HAP-1 (cell line): ENCODE results near the gene PLCD1.
"Not testable (repeated sequence)": the region's sequence is repeated elsewhere in the genome, so short reads cannot be mapped to it uniquely, and the experiment has no call there.

ENCODE experiments used
- DNase-seq, 2 experiments: peaks; one replicate each; pipeline ENCODE4 v3.0.0-alpha.2; 2016 to 2020; ENCODE audit warnings: low spot score in 2 of 2
- H3K27me3 ChIP-seq: fragments of 250-450 bp; sonication (Bioruptor Pico); 2 replicates; pipeline ENCODE4 v1.5.1; 2020; ENCODE audit warnings: low read depth, mild to moderate bottlenecking, moderate library complexity
- H3K36me3 ChIP-seq: fragments of 250-450 bp; sonication (Bioruptor Pico); replicated peaks from 2 replicates; pipeline ENCODE4 v1.5.1; 2020; ENCODE audit warnings: mild to moderate bottlenecking
- H3K4me1 ChIP-seq: fragments of 250-450 bp; sonication (Bioruptor Pico); 2 replicates; pipeline ENCODE4 v1.5.1; 2020; ENCODE audit warnings: mild to moderate bottlenecking
- H3K4me3 ChIP-seq: fragments of 250-450 bp; sonication (Bioruptor Pico); 2 replicates; pipeline ENCODE4 v1.5.1; 2020; ENCODE audit warnings: mild to moderate bottlenecking, moderate library complexity
- H3K9me3 ChIP-seq: fragments of 250-450 bp; sonication (Bioruptor Pico); 2 replicates; pipeline ENCODE4 v1.5.1; 2020; ENCODE audit warnings: mild to moderate bottlenecking, moderate library complexity
- in situ Hi-C: fragments of 300-500 bp; cut with MboI; formaldehyde crosslinking; loops from 3 replicates; pipeline ENCODE4 v1.14.3; 2020; ENCODE audit warnings: low sequenced_read_pairs, inconsistent platforms, mixed read lengths

Gene PLCD1

DNA sequence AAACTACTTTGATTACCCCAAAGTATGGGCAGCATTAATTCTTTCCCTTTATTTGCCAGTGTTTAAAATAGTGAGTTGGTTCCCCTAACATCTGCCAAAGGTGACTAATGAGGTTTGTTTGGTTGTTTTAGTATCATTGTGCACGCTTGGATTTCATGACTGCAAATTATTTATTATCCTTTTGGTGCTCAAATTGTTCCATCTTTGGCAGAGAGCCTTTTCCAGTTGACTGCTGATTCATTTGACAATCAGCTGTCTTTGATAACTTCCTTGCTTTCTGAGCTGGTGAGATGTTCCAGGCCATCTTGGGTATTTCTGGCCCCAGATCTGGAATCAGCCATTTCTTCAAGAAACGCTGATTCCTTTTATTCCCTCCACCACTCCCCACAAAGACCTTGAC is 18.5 kb upstream of the PLCD1 start:
- Histone ChIP-seq H3K4me3 (no peak overlapping the region), H3K4me1 (no peaks in the 10 kb centered on the region), H3K9me3 (peaks cover 2% of the 10 kb centered on the region; the same call in 1 of the 2 replicates), H3K27me3 (0 out of 2 replicates have a peak, but pooled peaks cover 6% of the 10 kb centered on the region), H3K36me3 (no peaks in the 10 kb centered on the region)
- in situ Hi-C loops = no loop called here
- no peak for DNase-seq

GRCh38 chr3:38046821-38047220 is 17.4 kb upstream of the PLCD1 start:
- H3K27me3 ChIP-seq = 0 out of 2 replicates have a peak, but pooled peaks cover 6% of the 10 kb centered on the region
- no peak overlapping the region for H3K4me3 ChIP-seq
- DNase-seq = no peak
- in situ Hi-C loops = no loop called here
- H3K36me3 ChIP-seq = no peaks in the 10 kb centered on the region
- no peaks in the 10 kb centered on the region; the same call in 1 of the 2 replicates for H3K9me3 ChIP-seq
- H3K4me1 ChIP-seq = no peaks in the 10 kb centered on the region

- no peaks in the 10 kb centered on the region; the same call in 1 of the 2 replicates for H3K9me3 ChIP-seq
- 0 out of 2 replicates have a peak, but pooled peaks cover 6% of the 10 kb centered on the region for H3K27me3 ChIP-seq
- in situ Hi-C loops = no loop called here
- H3K4me1 ChIP-seq = no peaks in the 10 kb centered on the region
- no peak for DNase-seq
- no peak overlapping the region for H3K4me3 ChIP-seq
- no peaks in the 10 kb centered on the region for H3K36me3 ChIP-seq
These were observed 16.6 kb upstream of the PLCD1 start for GRCh38 chr3:38046027-38046426.

DNA sequence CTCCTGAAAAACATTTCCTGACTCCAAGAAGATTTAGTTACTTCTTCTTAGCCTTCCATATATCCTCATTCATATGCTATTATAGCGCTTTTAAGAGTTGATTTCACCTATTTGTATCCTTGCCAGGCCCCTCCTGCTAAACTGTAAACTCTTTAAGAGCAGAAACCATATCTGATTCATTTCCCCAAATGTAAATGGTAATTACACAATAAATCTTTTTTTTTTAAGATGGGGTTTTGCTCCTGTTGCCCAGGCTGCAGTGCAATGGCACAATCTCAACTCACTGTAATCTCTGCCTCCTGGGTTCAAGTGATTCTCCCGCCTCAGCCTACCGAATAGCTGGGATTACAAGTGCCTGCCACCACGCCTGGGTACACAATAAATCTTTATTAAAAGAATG is 14.0 kb upstream of the PLCD1 start:
- DNase-seq = no peak
- no peaks in the 10 kb centered on the region for H3K4me1 ChIP-seq
- H3K27me3 ChIP-seq = 0 out of 2 replicates have a peak, but pooled peaks cover 6% of the 10 kb centered on the region
- in situ Hi-C loops = no loop called here
- no peaks in the 10 kb centered on the region for H3K36me3 ChIP-seq
- H3K9me3 ChIP-seq = no peaks in the 10 kb centered on the region; the same call in 1 of the 2 replicates
- no peak overlapping the region for H3K4me3 ChIP-seq

DNA sequence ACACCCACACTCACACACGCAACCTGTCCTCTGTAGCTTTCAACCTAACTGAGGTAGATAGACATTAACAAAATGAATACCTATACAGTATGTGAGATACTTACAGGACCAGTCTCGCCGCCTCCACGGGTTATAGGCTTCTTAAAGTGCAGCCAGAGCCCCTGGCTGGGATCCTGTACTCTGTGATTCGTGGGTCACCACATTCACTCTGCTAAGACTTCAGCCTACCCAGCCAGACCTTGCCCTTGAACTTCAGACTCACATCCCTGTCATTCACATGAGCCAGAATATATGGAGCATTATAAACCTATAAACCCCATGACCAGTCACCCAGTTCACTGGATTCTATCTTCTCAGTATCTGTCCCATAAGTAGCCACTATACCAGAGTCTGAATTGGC is 11.0 kb upstream of the PLCD1 start:
- H3K36me3 ChIP-seq = no peaks in the 10 kb centered on the region
- in situ Hi-C loops = no loop called here
- H3K4me1 ChIP-seq = no peaks in the 10 kb centered on the region
- no peaks in the 10 kb centered on the region for H3K27me3 ChIP-seq
- DNase-seq = no peak
- no peak overlapping the region for H3K4me3 ChIP-seq
- H3K9me3 ChIP-seq = no peaks in the 10 kb centered on the region

GRCh38 chr3:38039899-38040261 is 10.4 kb upstream of the PLCD1 start:
- Histone ChIP-seq H3K4me1 (no peaks in the 10 kb centered on the region), H3K27me3 (no peaks in the 10 kb centered on the region), H3K9me3 (no peaks in the 10 kb centered on the region), H3K36me3 (no peaks in the 10 kb centered on the region), H3K4me3 (no peak overlapping the region)
- in situ Hi-C loops = no loop called here
- no peak for DNase-seq

- peak in 1 of 2 experiments; percentile 49 for DNase-seq
- no peaks in the 10 kb centered on the region for H3K4me1 ChIP-seq
- H3K4me3 ChIP-seq = no peak within 1 kb of the TSS
- in situ Hi-C loops = no loop called here
- H3K9me3 ChIP-seq = no peaks in the 10 kb centered on the region
- H3K27me3 ChIP-seq = no peaks in the 10 kb centered on the region
- H3K36me3 ChIP-seq = no peaks in the 10 kb centered on the region
These were observed 9.9 kb upstream of the PLCD1 start, which contains the start of gene DLEC1 for GRCh38 chr3:38039101-38039898. DLEC1 (plus strand) TSS chr3:38039208; CDS start chr3:38039226, 18 bp downstream.

DNA sequence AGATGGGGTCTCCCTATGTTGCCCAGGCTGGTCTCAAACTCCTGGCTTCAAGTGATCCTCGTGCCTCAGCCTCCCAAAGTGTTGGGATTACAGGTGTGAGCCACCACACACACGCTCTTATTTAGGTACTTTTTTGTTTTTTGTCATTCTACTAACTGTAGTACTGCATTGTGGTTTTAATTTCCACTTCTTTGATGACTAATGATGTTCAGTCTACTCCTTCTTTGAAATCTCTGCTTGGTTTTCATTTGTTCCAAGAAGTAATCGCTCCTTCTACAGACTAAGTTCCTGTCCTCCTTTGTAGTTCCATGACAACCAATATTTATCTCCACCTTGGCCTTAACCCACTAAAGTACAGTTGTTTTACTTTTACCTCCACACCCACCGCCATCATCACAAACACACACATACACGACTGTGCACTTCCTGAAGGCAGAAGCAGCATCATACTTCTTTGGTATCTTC is 9.0 kb upstream of the PLCD1 start:
- in situ Hi-C loops = no loop called here
- Histone ChIP-seq H3K9me3 (no peaks in the 10 kb centered on the region), H3K4me3 (no peak overlapping the region), H3K4me1 (no peaks in the 10 kb centered on the region), H3K36me3 (no peaks in the 10 kb centered on the region), H3K27me3 (no peaks in the 10 kb centered on the region)
- DNase-seq = no peak

DNA sequence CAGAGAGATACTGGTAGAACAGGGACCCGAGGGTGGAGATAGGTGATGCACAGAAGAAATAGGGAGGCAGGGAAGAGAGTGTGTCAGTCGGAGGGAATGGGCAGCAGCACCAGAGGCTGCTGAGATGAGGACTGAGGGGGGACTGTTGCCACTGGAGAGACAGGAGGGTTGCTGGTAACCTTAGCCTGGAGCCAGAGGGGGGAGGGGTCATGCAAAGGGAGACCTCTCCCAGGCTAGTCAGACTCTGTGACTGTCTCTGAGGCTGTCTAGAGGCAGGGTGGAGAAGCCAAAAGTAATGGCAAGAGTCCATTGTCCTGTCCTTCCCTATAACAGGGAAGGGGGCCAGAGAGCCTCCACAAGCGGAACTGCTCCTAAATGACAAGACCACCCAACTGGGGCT is 7.5 kb upstream of the PLCD1 start:
- in situ Hi-C loops = no loop called here
- H3K9me3 ChIP-seq = no peaks in the 10 kb centered on the region

GRCh38 chr3:38036286-38036685 is 6.8 kb upstream of the PLCD1 start:
- no peak overlapping the region for H3K4me3 ChIP-seq
- H3K36me3 ChIP-seq = no peaks in the 10 kb centered on the region
- H3K27me3 ChIP-seq = no peaks in the 10 kb centered on the region
- no peaks in the 10 kb centered on the region for H3K9me3 ChIP-seq
- DNase-seq = no peak
- no peaks in the 10 kb centered on the region for H3K4me1 ChIP-seq
- in situ Hi-C loops = no loop called here

More for the DNA sequence above, 7.5 kb upstream of the PLCD1 start:
- no peaks in the 10 kb centered on the region for H3K27me3 ChIP-seq
- DNase-seq = no peak
- no peaks in the 10 kb centered on the region for H3K4me1 ChIP-seq
- no peaks in the 10 kb centered on the region for H3K36me3 ChIP-seq
- H3K4me3 ChIP-seq = no peak overlapping the region

GRCh38 chr3:38034335-38034734 is 4.9 kb upstream of the PLCD1 start:
- in situ Hi-C loops, H3K4me1 ChIP-seq, H3K27me3 ChIP-seq, DNase-seq, H3K9me3 ChIP-seq, H3K36me3 ChIP-seq, H3K4me3 ChIP-seq: not testable (repeated sequence)

DNA sequence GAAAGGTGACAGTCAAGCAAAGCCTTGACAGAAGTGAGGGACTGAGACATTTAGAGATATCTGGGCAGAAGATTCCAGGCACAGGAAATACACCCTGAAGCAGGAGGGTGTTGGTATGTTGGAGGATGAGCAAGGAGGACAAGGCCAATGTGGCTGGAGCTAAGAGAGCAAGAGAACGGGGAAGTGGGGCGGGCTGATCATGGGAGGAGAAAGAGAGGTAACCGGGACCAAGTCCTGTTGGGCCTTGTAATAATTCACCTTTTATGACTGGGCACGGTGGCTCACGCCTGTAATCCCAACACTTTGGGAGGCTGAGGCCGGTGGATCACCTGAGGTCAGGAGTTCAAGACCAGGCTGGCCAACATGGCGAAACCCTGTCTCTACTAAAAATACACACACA is 4.1 kb upstream of the PLCD1 start:
- DNase-seq, H3K9me3 ChIP-seq, H3K36me3 ChIP-seq, H3K27me3 ChIP-seq, H3K4me1 ChIP-seq, H3K4me3 ChIP-seq, in situ Hi-C loops: not testable (repeated sequence)

GRCh38 chr3:38032328-38032865 is 3.0 kb upstream of the PLCD1 start:
- Histone ChIP-seq H3K27me3 (no peaks in the 10 kb centered on the region), H3K36me3 (no peaks in the 10 kb centered on the region), H3K9me3 (no peaks in the 10 kb centered on the region), H3K4me1 (peaks cover 7% of the 10 kb centered on the region; the same call in 1 of the 2 replicates), H3K4me3 (no peak overlapping the region)
- in situ Hi-C loops = no loop called here
- no peak for DNase-seq
